ENCODE data around the gene TTC29.
A peak's percentile ranks its signal among the peaks of the same experiment; 100 is the strongest.
"Not testable (repeated sequence)": the region's sequence is repeated elsewhere in the genome, so short reads cannot be mapped to it uniquely, and the experiment has no call there.

The TTC29 gene

DNA sequence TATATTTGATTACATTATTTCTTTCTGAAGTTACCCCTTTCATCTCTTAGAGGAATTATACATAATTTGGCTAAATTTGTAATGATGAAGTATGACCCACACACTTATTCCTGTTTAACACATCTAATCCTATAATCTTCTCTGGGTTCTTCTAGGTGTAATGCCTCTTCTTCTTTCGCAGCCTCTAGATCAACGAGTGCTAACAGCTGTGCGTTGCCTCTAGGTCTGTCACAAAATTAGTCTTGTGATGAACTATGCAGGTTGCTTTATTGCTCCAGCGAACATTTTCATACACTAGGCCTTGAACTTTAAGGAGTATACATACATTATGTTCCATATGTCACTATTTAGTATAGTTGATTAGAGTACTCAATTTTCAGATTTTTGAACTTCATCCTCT is 89.9 kb downstream of the TTC29 start:
- DNase-seq: no peak

DNA sequence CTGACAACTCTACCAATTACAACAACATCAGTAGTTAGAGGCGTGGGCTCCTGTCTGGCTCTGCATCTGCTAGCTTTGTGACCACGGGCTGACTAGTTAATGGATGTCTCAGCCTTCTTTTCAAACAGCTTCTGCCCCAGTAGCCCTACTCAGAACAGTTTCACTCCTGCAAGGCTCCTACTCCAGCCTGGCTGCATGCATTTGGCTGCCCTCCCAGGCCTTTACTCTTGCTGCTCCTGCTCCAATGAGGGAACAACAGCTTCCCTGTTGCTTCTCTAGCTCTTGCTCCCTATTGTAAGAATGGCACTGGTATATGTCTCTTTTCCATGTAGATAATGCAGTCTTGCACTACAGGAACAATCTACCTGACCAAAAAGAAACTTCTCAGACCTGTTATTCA is 93.3 kb downstream of the TTC29 start:
- no peak for DNase-seq

DNA sequence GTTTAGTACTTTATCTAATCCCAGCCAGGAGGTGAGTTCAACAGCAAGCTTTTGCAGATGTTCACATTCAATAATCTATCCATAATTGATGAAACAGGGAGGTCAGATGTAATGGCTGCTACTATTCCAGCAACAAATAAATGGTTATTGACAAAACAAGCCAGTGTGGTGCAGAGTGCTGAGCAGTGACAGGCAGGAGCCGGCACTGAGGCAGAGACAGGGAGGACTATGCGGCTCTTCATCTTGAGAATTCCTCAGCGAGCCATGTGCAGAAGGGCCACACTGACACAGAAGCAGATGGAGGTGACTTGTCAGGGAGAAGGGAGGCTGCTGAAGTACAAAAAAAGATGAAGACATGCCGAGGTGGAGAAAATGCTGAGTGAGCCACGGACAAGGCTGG is 98.3 kb downstream of the TTC29 start:
- DNase-seq: no peak

DNA sequence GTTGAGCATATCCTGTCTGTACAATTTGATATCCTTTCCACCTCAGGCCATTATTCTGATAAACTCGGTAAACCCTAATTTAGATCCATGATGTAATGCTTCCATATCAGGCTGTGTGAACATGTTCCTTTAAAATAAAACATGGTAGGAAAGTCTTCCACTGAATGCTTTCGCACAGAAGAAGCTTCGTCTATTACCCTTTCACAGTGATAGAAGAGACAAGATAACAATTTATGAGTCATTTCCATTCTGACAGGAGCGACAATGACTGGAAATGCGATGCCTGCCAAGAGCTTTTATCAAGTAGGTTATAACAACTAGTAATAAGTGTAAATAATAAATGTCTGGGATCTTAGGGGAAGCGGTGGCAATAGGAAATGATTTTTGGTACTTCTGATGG is 98.8 kb downstream of the TTC29 start:
- no peak for DNase-seq

DNA sequence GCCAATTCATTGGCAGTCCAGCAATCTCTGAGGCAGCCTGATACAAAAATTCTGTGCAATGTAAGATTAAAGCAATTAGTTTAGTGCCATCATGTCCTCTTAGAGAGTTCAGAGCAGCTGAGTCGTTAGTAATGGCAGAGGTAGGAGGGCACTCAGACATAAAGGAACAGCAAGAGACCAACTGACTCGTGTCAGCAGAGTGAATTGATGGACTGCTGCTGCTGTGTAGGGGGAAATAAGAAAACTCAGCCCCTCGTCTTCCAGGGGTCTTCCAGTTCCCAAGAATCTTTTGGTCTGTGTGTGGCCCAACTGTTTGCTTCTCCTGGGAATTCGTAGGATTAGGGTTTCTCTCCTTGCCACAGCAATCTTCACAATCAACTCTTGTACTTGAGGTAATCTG is 100.9 kb downstream of the TTC29 start:
- DNase-seq: no peak

DNA sequence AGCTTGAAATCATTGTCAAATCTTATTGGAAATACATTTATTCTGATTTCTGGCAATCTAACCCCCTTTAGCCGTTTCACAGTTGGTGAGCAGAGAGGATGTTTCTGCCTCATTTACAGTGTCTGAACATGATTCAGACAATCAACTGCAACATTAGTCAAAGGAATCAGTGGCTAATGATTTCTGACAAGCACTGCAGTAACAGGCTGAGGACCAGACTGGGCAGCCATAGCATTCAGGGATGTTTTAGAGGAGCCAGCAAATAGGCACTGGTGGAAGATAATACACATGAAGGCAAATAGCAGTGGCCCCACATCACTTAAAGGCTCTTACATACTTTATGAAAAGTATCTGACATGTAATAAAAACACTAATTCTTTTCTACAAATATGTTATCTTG is 102.8 kb downstream of the TTC29 start:
- DNase-seq: no peak

DNA sequence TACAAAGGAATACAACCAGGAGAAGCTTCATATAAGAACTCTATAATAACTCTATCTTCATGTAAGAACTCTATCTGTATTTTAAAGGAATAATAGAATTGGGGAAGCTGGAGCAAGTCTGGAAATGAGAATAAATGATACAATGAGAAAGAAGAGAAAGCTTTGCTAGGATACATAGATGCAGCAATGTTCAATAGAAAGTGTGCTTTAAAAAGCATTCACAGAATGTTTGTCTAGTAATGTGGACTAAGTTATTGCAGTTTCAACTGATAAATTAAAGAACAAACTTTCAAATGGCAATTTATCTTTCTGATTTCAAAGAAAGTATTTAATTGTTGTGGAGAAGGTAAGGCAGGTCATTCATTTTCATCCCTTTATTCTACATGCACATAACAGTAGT is 104.9 kb downstream of the TTC29 start:
- DNase-seq: no peak

DNA sequence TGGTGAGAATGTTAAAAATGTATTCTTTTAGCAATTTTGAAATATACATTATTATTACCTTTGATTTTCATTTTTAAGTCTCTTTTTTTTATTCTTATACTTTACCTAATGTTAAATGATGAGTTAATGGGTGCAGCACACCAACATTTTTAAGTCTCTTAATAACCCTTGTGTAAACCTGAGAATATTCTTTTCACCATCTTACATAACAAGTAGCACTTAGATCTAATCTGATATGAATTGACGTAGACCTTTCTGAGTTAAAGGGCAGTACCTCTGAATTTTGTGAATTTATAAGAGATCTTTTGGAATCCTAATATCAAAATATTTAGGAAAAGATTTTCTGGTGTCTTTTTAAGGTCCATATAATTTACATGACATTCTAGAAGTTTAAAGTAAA is 110.6 kb downstream of the TTC29 start:
- no peak for DNase-seq

DNA sequence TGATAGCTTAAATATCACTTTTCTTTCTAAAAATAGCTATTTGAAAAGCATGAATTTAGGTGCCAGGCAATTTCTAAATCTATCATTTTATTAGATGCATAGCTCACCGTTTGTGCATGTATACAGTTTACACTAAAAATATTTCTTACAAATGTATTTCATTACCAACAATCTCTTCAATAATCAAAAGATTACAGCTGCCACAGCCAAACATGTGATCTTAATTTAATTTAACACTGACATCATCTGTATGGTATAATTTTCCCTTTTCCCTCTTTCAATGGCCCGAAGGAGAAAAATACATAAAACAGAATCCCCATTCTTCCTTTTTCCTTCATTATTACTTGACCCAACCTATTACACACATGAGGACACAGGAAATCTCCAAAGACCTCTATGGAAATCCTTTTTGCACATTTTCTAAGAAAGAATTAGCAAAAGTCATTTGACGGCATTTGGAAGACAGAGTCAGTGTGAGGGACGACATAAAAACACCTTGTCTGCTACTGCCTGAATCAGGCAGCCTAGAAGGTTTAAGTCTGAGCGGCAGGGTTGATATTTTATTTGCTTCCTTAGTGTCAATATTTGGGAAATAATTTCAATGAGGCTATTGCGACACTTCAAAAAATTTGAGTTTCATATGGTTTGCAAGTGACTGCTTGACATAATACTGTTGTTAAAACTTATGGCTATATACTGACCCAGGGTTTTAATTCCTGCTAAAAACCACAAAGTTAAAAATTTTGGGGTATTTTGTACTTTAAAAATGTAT is 111.2 kb downstream of the TTC29 start:
- no peak for DNase-seq

DNA sequence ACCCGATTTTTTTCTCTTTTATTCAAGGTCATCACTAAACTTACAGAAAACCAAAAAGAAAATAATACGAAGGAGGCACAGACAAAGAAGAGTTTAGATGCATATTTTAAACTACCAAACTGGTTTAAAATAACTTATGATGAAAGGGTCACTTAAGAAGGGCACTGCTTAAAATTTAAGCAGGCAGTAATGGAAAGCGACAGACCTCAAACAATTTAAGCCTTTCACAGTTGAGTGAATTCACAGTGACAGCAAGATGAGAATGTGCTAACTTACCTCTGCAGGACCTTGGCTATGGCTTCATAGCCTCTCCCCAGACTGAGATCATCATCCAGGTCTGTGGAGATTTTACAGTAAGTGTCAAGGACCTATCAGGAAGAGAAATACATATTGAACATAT is 112.1 kb downstream of the TTC29 start:
- DNase-seq: no peak

DNA sequence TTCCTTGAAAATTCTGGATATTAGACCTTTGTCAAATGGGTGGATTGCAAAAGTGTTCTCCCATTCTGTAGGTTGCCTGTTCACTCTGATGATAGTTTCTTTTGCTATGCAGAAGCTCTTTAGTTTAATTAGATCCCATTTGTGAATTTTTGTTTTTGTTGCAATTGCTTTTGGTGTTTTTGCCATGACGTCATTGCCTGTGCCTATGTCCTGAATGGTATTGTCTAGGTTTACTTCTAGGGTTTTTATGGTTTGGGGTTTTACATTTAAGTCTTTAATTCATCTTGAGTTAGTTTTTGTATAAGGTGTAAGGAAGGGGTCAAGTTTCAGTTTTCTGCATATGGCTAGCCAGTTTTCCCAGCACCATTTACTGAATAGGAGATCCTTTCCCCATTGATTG is 122.7 kb downstream of the TTC29 start:
- DNase-seq: not testable (repeated sequence)

DNA sequence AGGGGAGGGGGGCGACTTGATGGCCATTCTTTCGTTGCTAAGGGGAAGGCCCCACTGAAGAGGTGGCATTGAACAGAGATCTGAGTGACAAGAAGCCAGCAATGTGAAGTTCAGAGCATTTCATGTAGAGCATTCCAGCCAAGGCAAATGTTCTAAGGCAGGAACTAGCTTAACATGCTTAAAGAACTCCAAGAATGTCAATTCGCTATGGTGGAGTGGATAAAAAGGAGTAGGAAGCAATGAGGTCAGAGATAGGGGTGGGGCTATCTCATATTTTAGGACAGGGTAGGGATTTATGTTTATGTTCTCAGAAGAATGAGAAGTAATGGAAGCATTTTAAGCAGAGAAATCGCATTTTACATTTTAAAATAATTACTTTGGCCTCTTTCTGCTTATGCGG is 130.9 kb downstream of the TTC29 start:
- no peak for DNase-seq

DNA sequence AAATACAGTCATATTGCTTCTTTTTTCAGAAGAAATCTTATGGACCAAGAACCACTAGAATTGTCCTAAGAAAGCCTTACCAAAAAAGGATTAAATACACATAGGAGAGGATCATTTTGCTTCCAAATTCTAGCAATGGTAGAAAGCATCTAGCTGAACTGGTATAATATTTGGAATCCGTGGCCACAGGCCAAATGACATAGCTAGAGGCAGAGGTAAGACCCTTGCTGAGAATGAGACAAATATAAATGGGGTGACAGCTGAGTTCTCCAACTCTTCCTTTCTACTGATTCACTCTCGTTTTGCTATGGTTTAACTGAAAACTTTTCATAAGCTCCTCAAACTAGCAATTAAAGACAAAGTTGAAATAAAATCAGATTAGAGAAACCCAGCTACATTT is 150.0 kb downstream of the TTC29 start:
- no peak for DNase-seq

DNA sequence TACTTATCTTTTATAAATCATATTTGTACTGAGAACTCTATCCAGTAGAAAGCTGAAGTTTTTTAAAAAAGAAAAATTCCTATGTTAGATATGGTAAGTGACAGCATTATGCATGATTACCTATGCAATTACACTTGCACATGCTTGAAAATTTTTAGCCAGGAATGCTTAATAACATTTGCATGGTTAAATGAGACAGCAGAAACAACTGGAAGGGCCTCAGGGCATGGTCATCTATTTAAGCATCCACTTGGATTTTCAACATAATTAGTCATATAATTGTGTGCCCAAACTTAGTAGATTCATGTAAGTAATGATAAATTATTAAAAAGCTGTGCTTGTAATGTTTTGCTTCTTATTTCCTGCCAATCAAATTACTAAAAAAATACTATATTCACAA is 151.9 kb downstream of the TTC29 start:
- no peak for DNase-seq

DNA sequence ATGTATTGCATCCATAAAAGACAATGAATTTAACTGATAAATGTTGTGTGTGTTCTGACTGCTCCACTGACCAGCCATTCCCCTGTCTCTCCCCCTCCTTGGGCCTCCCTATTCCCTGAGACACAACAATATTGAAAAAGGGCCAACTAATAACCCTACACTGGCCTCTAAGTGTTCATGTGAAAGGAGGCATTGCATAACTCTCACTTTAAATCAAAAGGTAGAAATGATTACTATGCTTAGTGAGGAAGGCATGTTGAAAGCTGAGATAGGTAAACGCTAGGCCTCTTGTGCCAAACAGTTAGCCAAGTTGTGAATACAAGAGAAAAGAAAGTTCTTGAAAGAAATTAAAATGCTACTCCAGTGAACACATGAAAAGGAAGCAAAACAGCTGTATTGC is 154.2 kb downstream of the TTC29 start:
- DNase-seq: no peak

DNA sequence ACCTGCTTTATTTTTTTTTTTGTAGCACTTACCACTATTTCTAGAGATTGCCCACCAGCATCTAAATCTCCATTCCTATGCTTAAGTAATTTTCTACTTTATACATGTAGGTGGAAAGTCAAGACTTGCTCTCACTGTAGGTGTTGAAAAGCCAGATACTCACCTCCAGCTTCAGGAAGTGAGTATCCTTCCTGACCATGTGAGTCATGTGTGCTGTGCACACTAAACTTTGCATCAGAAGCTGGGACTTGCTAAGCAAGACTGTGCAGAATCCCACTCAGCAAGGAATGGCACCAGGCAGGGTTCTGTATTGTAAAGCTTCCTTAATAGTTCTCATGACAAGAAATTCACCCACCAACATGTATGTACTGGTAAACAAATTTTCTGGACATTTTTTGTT is 155.1 kb downstream of the TTC29 start:
- no peak for DNase-seq

DNA sequence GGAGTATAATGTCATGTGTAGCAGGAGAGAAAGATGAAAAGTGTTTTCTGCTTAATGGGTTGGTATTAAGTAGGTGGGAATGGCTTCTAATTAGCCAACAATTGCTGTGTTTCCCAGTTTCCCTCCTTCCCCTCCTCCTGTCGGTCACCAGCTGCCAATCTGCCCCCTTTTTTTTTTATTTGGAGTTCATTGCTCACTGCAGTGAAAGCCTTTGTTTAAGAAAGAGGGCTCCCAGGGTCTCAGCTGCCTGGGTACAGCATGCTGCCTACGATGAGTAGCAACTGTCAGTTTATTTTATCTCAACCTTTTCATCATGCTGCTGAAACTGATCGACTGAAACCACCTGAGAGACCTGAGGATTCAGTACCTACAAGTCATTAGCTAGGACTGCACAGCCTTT is 157.9 kb downstream of the TTC29 start:
- DNase-seq: no peak

DNA sequence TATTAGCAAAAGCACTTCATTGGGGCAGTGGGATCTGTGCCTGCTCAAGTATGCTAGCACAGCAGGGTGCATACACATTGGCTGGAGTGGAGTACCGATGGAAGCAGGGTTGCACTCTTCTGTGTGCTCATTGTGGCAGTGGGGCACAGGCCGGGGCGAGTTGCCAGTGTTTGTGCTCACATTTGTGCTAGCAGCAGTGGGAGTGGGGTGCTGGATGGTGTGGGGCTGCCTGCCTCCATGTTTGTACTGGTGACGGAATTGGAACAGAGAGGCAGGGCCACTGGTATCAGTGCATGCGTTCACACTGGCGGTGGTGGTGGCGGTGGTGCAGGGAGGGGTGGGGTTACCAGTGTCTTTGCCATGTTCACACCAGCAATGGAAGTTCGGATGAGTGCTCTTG is 169.0 kb downstream of the TTC29 start:
- no peak for DNase-seq

DNA sequence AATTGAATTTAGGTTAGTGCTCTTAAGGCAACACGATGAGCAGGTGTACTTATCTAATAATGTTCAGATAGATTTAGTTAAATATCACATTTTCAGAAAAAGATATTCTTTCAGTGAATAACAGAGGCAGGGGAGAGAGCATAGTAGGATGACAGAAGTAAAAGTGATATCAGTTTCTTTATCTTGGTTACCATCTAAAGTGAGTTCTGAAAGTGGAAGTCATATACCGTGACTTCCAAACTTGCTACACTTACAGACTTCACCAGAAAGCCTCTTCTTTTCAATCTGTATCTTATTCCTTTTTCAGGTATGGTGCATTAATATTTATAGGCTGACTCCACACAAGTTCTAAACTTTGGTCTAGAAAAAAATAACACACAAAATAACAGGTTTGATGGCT is 182.1 kb downstream of the TTC29 start:
- DNase-seq: no peak

DNA sequence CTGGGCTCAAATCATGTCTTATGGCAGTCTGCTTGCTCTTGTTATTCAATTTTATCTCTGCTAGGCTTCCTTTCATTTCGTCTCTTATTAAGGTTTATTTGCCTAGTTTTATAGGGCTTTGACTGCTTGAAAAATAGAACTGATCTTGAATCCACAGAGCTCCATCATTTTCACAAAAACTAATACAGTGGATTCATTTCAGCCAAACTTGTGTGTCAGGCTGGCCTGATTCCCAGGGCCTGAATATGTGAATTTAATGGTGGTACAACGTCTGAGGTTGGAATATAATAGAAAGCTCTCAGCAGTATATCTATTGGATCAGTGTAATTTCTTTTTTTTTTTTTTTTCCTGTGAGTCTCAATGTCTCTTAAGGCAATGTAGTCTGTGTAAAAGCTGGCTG is 183.6 kb downstream of the TTC29 start:
- no peak for DNase-seq

DNA sequence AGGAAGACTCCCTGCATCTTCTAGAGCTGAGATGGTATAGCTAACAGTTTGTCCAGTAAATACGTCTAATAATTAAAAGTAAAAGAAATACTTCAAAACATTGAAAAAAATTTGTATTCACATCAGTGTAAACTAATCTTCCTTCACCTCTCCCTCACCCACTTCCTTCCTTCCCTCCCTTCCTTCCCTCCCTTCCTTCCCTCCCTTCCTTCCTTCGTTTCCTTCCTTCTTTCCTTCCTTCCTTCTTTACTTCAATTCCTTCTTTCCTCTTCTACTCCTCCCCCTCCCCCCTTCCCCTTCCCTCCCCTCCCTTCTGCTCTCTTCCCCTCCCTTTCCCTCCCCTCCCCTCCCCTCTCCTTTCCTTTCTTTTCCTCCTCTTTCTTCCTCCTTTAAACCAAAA is 203.2 kb downstream of the TTC29 start:
- peak; percentile 1 for DNase-seq

DNA sequence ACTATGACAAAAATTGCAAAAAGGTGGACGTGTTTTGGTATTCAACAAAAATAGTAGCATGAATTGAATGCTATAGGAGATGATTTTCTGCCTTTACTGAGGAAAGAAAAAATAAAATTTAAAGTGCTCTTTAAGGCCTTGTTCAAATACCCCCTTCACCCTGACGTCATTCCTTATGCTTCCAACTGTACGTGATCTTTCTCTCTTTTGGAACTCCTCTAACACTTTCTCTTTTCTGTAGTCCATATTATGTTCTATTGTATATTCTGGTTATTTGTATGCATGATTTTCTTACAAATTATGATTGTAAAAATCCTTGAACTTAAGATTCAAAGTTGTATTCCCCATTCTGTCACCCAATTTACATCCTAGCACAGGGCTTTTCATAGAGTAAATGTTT is 206.5 kb downstream of the TTC29 start:
- DNase-seq: no peak

DNA sequence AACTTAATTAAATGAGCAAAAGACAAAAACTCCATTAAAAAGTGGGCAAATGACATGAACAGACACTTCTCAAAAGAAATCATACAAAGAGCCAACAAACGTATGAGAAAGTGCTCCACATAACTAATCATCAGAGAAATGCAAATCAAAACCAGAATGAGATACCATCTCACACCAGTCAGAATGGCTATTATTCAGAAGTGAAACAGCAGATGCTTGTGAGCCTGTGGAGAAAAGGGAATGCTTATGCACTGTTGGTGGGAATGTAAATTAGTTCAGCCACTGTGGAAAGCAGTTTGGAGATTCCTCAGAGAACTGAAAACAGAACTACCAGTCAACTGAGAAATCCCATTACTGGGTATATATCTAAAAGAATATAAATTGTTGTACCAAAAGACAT is 222.1 kb downstream of the TTC29 start:
- not testable (repeated sequence) for DNase-seq

DNA sequence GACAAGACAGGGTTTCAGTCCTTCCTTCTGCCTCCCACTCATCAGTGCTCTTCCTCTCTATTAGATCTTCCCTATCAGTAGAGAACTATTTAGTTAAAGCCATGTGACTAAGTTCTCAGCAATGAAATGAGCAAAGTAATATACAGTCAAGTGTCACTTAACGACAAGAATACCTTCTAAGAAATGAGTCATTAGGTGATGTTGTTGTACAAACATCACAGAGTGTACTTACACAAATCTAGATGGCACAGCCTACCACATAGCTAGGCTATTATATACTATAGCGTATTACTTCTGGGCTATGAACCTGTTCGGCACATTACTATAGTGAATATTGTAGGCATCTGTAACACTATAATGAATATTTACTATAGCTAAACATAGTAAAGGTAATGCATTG is 235.7 kb downstream of the TTC29 start:
- no peak for DNase-seq

DNA sequence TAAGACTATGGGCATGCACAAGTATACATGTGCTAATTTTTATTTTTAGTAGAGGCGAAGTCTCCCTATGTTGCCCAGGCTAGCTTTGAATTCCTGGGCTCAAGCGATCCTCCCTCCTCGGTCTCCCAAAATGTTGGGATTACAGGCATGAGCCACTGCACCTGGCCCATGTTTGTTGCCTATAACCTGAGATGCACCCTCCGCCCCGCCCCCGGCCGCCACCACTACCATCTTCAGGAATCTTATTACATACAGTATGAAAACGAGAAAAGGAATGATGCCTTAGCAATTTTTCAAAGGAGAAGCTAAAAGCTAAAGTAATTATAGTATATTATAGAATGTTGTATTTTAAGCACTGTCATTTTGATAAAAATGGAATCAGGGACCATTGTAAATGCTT is 245.8 kb downstream of the TTC29 start:
- DNase-seq: no peak
